Measurements from ENCODE around the gene RALGPS2.

Gene RALGPS2

GRCh38 chr1:178953538-178954324 lies 228.7 kb downstream of the RALGPS2 start:
- no peak for DNase-seq (ENCODE audit: low read depth)
- no peak overlapping the region for H3K4me3 ChIP-seq (ENCODE audit: low read depth, low read length)

DNA sequence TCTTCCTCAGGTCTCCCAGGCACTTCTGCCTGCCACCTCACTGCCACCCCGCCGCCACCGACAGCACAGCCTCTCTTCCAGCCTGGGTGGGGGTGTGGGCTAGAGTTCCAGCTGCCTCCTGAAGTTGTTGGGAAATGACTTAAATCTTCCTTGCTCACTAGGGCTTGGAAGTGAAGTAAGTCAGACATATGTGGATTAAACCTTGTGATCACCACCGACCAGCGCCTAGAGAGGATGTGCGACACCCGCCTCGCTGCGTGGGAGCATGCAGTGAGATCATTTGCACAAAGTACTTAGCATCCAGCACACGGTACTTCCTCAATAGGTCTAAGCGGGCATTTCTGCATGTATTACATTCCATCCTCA lies 229.3 kb downstream of the RALGPS2 start:
- DNase-seq (ENCODE audit: low read depth), result no peak
- H3K4me3 ChIP-seq (ENCODE audit: low read depth, low read length), result no peak overlapping the region

GRCh38 chr1:178954937-178955336 lies 229.9 kb downstream of the RALGPS2 start:
- H3K4me3 ChIP-seq (ENCODE audit: low read depth, low read length), result no peak overlapping the region
- DNase-seq (ENCODE audit: low read depth), result no peak

GRCh38 chr1:178955391-178955954 lies 230.4 kb downstream of the RALGPS2 start:
- no peak for DNase-seq (ENCODE audit: low read depth)
- H3K4me3 ChIP-seq (ENCODE audit: low read depth, low read length), result no peak overlapping the region

DNA sequence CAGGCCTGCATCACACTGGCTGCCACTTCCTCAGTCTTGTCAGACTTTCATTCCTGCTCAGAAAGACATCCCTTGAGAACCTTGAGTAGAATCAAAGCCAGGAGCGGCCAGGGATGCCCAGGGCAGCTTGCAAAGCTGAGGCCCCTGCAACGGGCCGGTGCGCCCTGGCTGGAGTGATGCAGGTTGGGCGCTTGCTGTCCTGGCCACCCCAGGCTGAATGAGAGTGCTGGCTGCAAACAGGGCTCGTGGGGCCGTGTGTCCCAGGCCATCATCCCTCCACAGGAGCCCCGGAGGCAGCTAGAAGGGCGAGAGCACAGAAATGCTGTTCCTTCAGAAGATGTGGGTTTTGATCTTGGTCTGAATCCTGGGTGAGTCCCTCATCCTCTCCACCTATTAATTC lies 233.4 kb downstream of the RALGPS2 start:
- DNase-seq (ENCODE audit: low read depth), result no peak

DNA sequence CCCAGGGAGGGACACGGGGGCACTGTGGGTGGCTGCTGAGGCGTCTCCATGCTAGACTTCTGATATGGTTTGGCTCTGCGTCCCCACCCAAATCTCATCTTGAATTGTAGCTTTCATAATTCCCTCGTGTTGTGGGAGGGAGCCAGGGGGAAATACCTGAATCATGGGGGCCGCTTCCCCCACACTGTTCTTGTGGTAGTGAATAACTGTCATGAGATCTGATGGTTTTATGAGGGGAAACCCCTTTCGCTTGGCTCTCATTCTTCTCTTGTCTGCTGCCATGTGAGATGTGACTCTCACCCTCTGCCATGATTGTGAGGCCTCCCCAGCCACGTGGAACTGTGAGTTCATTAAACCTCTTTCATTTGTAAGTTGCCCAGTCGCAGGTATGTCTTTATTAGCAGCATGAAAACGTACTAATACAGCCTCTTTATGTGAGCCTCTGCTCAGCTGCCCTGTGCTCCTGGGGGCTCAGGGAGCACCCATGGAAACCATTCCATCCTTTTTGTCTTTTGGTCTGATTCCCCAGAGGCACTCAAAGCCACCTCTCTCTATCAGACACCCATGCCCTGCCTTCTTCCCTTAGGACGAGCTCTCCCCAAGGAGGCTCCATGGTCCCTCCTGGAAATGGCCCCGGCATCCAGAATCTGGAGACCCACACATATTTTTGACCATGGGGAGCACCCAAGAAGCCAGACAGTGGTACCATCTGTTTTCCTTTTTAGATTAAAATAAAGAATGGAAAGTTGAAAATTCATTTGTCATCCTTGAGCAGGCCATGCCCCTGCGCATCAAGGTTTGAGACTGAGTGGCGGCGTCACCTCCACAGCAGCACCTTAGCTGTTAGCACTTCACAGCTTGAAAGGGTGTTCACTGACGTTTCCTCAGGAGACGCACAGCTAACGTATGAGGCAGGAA lies 234.8 kb downstream of the RALGPS2 start:
- H3K4me3 ChIP-seq (ENCODE audit: low read depth, low read length), result no peak overlapping the region
- DNase-seq (ENCODE audit: low read depth), result no peak

More for the DNA sequence above, 233.4 kb downstream of the RALGPS2 start:
- H3K4me3 ChIP-seq (ENCODE audit: low read depth, low read length), result no peak overlapping the region

GRCh38 chr1:178960482-178961240 lies 235.6 kb downstream of the RALGPS2 start:
- H3K4me3 ChIP-seq (ENCODE audit: low read depth, low read length), result no peak overlapping the region
- no peak for DNase-seq (ENCODE audit: low read depth)

- H3K4me3 ChIP-seq (ENCODE audit: low read depth, low read length), result no peak overlapping the region
- no peak for DNase-seq (ENCODE audit: low read depth)
Observed at GRCh38 chr1:178961331-178961730, 236.3 kb downstream of the RALGPS2 start.

GRCh38 chr1:178961868-178962267 lies 236.8 kb downstream of the RALGPS2 start:
- H3K4me3 ChIP-seq (ENCODE audit: low read depth, low read length), result no peak overlapping the region

DNA sequence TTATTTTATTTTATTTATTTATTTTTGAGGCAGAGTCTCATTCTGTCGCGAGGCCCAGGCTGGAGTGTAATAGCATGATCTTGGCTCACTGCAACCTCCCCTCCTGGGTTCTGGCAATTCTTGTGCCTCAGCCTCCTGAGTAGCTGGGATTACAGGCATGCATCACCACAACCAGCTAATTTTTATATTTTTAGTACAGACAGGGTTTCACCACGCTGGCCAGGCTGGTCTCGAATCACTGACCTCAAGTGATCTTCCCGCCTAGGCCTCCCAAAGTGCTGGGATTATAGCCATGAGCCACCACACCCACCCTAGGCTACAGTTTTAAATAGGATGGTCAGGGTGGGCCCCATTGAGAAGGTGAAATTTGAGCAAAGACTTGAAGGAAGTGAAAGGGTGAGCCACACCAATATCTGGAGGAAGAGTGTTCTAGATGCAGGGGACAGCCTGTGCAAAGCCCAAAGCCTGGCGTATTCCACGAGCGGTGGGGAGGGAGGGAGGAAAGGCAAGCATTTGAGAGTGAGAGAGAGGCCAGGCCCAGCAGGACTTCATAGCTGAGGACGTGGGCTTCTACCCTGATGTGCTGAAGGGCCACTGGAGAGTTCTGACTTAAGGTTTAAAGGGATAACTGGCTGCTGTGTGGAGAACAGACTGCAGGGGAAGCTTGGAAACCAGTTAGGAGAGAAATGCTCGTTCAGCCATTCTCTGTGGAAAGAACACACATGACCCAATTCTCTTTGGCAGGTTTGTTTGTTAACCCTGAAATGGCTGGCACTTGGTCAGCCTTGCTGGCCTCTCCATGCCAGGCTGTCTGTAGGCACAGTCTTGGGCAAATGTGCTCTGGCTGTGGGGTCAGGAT lies 238.0 kb downstream of the RALGPS2 start:
- no peak overlapping the region for H3K4me3 ChIP-seq (ENCODE audit: low read depth, low read length)
- DNase-seq (ENCODE audit: low read depth), result no peak

More at GRCh38 chr1:178961868-178962267, 236.8 kb downstream of the RALGPS2 start:
- no peak for DNase-seq (ENCODE audit: low read depth)

- H3K4me3 ChIP-seq (ENCODE audit: low read depth, low read length), result no peak overlapping the region
- no peak for DNase-seq (ENCODE audit: low read depth)
Observed at GRCh38 chr1:178964469-178965330, 239.7 kb downstream of the RALGPS2 start.

DNA sequence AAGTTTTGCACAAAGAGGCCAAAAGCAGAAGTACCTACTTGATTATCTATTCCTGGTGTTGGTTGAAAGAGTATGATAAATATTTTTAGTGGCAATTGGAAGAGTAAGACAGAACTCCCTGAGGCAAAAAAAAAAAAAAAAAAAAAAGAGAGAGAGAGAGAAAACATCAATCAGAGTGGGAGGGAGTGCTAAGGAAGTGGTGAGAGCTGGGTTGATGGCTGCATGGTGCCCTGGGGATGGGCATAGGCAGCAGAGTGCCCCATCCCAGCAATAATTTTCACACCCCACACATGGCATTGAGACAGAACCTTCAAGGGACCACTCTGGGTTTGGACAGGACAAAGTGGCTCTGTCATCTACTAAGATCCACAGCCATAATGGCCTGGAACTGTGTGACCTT lies 241.3 kb downstream of the RALGPS2 start:
- no peak overlapping the region for H3K4me3 ChIP-seq (ENCODE audit: low read depth, low read length)
- no peak for DNase-seq (ENCODE audit: low read depth)

DNA sequence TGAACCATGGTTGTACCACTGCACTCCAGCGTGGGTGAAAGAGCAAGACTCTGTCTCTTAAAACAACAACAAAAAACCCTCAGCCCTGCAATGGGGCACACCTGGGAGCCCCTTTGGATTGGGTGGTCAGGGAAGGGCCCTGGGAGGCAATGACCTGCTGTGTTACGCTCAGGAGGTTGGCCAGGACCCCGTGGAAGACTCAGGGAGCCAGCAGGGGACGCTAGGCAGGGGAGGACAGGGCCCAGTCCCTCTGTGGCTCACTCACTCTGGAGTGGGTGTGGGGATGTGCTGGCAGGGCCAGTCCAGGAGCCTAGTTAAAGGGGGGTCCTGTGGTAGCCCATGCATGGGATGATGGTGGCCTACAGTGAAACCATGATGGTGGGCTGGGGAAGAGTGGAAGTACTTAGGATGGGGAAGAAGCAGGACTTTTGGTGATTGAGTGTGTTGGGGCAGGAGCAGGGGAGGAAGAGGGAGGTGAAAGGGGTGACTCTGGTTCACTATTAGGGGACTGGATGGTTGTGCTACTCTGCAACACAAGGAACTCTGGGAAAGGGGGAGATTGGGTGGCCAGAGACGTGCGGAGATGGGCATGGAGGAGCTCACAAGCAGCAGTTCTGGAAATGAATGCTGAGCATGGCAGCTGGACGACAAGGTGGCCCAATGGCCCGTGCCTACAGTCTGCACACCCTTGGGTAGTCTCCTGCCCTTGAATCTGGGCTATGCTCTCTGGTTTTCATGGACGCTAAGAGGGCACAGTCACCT lies 244.4 kb downstream of the RALGPS2 start:
- H3K4me3 ChIP-seq (ENCODE audit: low read depth, low read length), result no peak overlapping the region
- no peak for DNase-seq (ENCODE audit: low read depth)

GRCh38 chr1:178970184-178970583 lies 245.1 kb downstream of the RALGPS2 start:
- DNase-seq (ENCODE audit: low read depth), result no peak
- no peak overlapping the region for H3K4me3 ChIP-seq (ENCODE audit: low read depth, low read length)

Data from skeletal muscle cell (primary cell).